IPS-15b (cell line): ENCODE measurements around the gene CD82.

Experiments
- H3K27me3 ChIP-seq: one replicate; pipeline ENCODE4 v1.6.1; 2013; ENCODE audit warnings: low read length; ENCODE audit not compliant: control insufficient read depth, insufficient read depth
- H3K36me3 ChIP-seq: one replicate; pipeline ENCODE4 v1.6.1; 2013; ENCODE audit warnings: low read length; ENCODE audit not compliant: control insufficient read depth, insufficient read depth
- H3K4me1 ChIP-seq: one replicate; pipeline ENCODE4 v1.6.1; 2013; ENCODE audit warnings: mild to moderate bottlenecking, low read length; ENCODE audit not compliant: control insufficient read depth, insufficient read depth
- H3K4me3 ChIP-seq: one replicate; pipeline ENCODE4 v1.5.1; 2013; ENCODE audit warnings: low read depth, low read length
- H3K9ac ChIP-seq: one replicate; pipeline ENCODE4 v1.6.1; 2013; ENCODE audit warnings: low read depth, mild to moderate bottlenecking, low read length
- H3K9me3 ChIP-seq: one replicate; pipeline ENCODE4 v1.6.1; 2013; ENCODE audit warnings: mild to moderate bottlenecking, low read length; ENCODE audit not compliant: control insufficient read depth, insufficient read depth

CD82 gene

DNA sequence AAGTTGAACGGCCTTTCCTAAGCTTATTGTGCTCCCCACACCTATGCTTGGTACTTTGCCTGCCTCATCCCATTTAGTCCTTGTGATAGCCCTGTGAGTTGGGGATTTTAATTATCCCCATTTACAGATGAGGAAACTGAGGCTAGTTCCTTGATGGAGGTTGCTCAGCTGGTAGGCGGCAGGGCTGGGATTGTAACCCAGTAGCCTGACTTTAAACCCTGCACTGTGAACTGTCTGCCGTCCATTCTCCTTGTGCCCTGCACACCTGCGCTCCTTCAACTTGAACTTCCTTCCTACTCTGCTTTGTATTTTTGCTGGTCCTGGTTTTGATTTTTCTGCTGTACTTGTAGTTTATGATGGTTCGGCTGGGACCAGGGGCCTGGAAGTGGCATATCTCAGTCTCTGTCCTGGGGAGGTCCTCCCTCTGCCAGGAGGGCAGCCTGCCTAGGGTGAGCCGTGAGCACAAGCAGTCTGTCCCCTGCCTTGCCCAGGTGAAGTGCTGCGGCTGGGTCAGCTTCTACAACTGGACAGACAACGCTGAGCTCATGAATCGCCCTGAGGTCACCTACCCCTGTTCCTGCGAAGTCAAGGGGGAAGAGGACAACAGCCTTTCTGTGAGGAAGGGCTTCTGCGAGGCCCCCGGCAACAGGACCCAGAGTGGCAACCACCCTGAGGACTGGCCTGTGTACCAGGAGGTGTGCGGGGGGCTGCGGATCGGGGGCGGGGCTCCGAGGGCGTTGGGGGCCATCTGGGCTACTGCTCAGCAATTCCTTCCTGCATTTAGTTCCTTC lies 52.4 kb downstream of the CD82 start:
- Histone ChIP-seq H3K27me3 (peaks cover 10% of the 10 kb centered on the region), H3K9ac (no peak overlapping the region), H3K9me3 (no peaks in the 10 kb centered on the region), H3K36me3 (no peaks in the 10 kb centered on the region), H3K4me1 (peaks cover 2% of the 10 kb centered on the region), H3K4me3 (no peak overlapping the region)

DNA sequence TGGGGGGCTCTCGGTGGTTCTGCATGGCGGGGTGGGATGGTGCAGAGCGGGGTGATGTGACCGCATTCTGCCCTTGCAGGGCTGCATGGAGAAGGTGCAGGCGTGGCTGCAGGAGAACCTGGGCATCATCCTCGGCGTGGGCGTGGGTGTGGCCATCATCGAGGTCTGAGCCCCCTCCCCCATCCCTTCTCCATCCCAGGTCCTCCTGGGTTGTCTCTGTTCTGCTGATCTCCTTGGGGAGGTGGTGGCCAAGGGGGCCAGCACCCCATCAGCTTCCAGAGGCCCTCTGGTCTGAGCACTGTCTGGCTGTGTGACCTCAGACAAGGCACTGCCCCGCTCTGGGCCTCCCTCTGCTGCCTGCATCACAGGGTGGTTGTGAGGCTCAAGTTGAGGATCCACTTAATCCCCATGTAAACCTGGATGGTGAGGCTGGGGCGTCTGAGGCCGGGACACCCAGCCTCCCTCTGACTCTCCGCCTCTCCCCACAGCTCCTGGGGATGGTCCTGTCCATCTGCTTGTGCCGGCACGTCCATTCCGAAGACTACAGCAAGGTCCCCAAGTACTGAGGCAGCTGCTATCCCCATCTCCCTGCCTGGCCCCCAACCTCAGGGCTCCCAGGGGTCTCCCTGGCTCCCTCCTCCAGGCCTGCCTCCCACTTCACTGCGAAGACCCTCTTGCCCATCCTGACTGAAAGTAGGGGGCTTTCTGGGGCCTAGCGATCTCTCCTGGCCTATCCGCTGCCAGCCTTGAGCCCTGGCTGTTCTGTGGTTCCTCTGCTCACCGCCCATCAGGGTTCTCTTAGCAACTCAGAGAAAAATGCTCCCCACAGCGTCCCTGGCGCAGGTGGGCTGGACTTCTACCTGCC lies 53.3 kb downstream of the CD82 start:
- Histone ChIP-seq H3K4me3 (no peak overlapping the region), H3K4me1 (peaks cover 2% of the 10 kb centered on the region), H3K9me3 (no peaks in the 10 kb centered on the region), H3K9ac (no peak overlapping the region), H3K27me3 (peaks cover 13% of the 10 kb centered on the region), H3K36me3 (no peaks in the 10 kb centered on the region)

DNA sequence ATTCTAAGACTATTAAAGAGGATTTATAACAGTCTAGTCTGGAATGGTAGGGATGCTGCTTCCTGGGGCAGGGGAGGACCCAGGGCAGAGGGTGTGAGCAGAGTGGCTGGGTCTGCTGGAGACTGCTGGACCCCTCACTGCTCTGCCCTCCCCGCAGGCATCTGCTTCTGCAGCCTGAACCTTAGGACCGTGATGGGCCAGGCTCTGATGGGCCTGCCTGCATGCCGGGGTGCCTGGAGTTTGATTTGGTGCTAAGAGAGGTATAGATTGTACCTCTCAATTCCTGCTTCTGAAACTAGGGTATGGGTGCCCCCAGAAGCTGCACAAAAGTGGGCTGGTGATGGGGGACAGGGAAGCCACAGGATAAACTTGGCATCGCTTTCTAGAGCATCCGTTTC lies 54.9 kb downstream of the CD82 start:
- no peaks in the 10 kb centered on the region for H3K36me3 ChIP-seq
- H3K27me3 ChIP-seq: peaks cover 13% of the 10 kb centered on the region

DNA sequence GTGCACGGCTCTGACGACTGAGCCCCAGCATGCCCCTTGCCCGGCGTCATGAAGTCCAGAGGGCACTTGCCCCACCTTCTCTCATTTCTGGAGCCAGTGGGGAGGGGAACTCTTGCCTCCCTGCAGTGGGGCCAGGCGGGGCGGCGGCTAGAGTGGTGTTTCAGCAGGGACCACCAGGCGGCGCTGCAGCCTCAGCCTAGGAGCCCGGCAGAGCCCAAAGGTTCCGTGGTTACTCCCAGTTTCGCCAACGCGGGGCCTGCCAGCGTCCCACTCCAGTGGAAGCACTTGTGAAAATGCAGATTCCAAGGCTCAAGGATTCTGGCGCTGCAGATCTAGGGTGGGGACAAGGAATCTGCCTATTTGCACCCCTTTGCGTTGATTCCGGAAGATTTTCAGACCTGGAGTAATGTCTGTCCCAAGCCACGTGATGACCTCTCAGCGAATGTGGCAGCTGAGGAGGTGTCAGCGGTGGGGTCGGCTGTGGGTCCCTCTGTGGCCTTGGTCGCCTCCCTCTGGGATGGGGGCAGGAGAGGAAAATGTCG lies 55.7 kb downstream of the CD82 start:
- H3K27me3 ChIP-seq: peaks cover 13% of the 10 kb centered on the region
- H3K9ac ChIP-seq: no peak overlapping the region
- peaks cover 2% of the 10 kb centered on the region for H3K4me1 ChIP-seq
- peak overlapping the region; percentile 55 for H3K4me3 ChIP-seq
- H3K36me3 ChIP-seq: no peaks in the 10 kb centered on the region
- no peaks in the 10 kb centered on the region for H3K9me3 ChIP-seq

More for the DNA sequence above, 54.9 kb downstream of the CD82 start:
- no peaks in the 10 kb centered on the region for H3K9me3 ChIP-seq
- no peak overlapping the region for H3K4me3 ChIP-seq
- no peak overlapping the region for H3K9ac ChIP-seq
- peaks cover 2% of the 10 kb centered on the region for H3K4me1 ChIP-seq

DNA sequence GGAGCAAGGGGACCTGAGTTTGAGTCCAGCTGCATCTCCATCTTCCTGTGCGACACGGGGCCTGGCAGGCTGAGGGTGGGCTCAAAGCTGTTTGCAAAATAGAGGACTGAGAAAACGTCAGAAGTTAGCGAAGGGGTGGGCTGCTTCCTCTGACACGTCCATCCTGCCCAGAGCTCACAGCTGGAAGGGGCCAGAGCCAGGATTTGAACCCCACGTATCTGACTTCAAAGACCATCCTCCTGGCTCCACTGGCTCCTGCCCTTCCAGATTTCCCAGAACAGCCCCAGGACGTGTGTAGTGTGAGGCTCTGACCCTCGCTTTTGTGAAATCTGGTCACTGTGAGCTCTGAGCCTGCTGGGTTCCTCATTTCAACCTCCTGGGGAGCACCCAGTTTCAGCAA lies 56.3 kb downstream of the CD82 start:
- Histone ChIP-seq H3K4me1 (peaks cover 2% of the 10 kb centered on the region), H3K27me3 (peaks cover 13% of the 10 kb centered on the region), H3K36me3 (no peaks in the 10 kb centered on the region), H3K9ac (no peak overlapping the region), H3K9me3 (no peaks in the 10 kb centered on the region), H3K4me3 (peak overlapping the region; percentile 55)

DNA sequence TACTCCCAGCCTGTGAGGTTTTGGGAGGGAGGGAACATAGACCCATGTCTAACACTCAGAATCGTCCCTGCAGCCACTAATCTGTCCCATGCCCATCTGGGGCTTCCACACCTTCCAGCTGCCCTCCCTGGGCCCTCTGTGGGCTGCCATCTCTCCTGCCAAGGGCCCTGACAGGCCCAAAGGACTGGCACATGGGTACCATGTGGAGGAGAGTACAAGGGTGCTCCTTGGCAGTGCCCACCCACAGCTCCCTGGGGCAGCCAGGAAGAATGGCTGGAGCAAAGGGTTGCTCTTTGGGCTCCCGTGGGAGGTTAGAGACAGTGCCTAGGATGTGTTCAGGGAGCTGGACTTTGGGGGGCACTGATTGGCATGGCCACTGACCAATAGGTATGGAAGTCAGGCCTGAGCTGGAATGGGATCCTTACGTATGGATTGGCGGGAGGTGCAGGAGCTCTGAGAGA lies 56.8 kb downstream of the CD82 start:
- Histone ChIP-seq H3K9me3 (no peaks in the 10 kb centered on the region), H3K4me3 (no peak overlapping the region), H3K4me1 (peaks cover 2% of the 10 kb centered on the region), H3K9ac (no peak overlapping the region), H3K27me3 (peaks cover 13% of the 10 kb centered on the region), H3K36me3 (no peaks in the 10 kb centered on the region)

DNA sequence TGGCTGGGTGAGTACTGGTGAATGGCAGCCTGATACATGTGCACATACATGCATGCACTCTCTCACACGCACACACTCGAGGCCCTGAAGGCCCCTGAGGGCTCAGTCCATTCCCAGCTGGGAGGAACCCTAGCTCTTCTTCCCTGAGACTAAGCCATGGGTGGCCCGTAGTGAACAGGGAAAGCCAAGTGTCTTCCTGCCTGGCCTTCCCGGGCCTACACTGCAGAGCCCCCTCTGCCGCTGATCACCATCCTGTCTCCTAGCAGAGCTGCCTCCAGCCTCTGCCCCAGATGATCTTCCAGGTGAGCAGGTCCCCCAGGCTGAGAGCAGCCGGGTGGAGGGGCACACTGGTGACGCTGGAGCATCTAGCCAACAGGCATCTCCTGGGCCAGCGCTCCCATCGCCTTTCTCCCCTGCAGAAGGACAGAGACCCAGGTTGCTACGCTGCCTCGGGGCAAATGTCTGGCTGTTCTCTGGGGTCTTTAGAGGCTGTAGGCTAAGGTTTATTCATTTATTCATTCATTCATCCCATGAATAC lies 57.3 kb downstream of the CD82 start:
- H3K27me3 ChIP-seq: peaks cover 13% of the 10 kb centered on the region
- peaks cover 2% of the 10 kb centered on the region for H3K4me1 ChIP-seq
- H3K36me3 ChIP-seq: no peaks in the 10 kb centered on the region
- H3K4me3 ChIP-seq: no peak overlapping the region
- no peak overlapping the region for H3K9ac ChIP-seq
- H3K9me3 ChIP-seq: no peaks in the 10 kb centered on the region

DNA sequence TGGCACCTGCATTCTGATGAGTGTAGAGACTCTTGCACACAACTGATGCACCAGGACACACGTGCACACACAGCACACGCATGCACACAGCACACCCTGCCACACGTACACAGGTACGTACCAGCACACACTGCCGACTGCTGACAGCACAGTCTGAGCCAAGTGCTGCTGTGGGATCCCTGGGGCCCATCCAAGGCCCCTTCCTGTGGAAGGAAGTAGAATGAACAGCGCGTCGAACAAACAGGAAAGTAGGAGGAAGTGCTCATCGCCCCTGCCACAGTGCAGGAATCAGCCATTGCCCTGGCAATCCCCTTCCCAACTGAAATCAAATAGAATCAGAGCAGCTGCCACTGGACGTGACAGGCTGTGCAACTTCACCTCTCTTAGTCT lies 57.9 kb downstream of the CD82 start:
- peaks cover 13% of the 10 kb centered on the region for H3K27me3 ChIP-seq
- no peaks in the 10 kb centered on the region for H3K9me3 ChIP-seq
- no peak overlapping the region for H3K9ac ChIP-seq
- H3K4me1 ChIP-seq: peaks cover 2% of the 10 kb centered on the region
- no peaks in the 10 kb centered on the region for H3K36me3 ChIP-seq
- H3K4me3 ChIP-seq: no peak overlapping the region

DNA sequence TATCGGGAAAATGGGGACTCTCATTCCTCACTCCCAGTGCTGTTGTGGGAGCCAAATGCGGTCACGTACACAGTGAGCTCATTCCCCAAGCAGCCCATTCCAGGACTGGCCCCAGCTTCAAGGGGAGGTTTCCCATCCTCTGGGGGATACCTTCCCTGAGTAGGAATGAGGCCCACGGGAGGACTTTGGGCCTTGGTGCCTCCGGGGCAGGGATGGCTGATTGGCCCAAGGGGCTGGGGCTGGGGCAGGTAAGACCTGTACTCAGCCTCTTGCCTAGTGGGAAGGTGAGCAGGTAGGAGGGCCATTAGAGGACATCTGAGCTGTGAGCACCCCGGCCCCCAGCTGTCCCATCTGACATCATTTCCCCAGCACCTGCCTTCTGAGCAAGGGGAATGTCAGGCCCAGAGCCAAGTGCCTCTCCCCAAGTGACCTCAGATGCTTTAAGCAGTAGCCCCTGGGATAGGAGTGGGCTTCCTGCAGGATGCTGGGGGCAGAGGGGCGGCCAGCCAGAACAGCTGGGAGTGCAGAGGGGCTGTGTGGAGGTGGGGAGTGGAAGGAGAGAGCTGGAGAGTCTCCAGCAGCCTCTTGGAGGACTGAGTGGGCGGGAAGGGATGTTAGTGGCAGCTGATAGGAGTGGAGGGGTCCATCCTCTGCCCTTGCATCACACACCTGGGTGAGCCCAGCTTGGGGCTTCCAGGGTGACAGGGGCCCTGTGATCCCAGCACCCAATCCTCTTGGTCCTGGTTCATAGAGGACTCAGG lies 58.4 kb downstream of the CD82 start:
- Histone ChIP-seq H3K4me3 (no peak overlapping the region), H3K9ac (no peak overlapping the region), H3K4me1 (peaks cover 2% of the 10 kb centered on the region)

DNA sequence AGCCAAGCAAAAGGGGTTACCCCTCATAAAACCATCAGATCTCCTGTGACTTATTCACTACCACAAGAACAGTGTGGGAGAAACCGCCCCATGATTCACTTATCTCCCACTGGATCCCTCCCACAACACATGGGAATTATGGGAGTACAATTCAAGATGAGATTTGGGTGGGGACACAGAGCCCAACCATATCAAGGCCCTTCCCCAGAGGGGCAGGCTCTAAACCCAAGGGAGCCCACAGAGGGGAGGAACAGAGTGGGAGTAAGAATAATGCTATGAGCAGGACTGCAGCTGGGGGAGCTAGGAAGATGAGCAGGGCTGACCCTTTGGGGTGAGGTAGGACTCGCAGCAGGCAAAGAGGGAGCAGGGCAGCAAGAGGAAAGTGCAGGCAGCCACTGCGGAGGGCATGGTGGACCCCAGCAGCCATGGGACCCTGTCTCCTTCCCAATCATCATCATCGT lies 59.3 kb downstream of the CD82 start:
- Histone ChIP-seq H3K4me1 (peaks cover 2% of the 10 kb centered on the region), H3K9me3 (no peaks in the 10 kb centered on the region), H3K27me3 (peaks cover 13% of the 10 kb centered on the region), H3K9ac (no peak overlapping the region), H3K36me3 (no peaks in the 10 kb centered on the region), H3K4me3 (no peak overlapping the region)

More for the DNA sequence above, 58.4 kb downstream of the CD82 start:
- no peaks in the 10 kb centered on the region for H3K36me3 ChIP-seq
- peaks cover 13% of the 10 kb centered on the region for H3K27me3 ChIP-seq
- H3K9me3 ChIP-seq: no peaks in the 10 kb centered on the region
